Dermis blood vessel endothelial cell (primary cell): ENCODE results near the gene ZMYND15. TPM values are rescaled to one million over a fixed set of nuclear protein-coding genes. Genes with fewer than 3 reads are reported as not detected.

Experiments used
- DNase-seq: peaks from one replicate; pipeline ENCODE4 v3.0.0; 2010
- total RNA-seq: library from RNA; depleted of rRNA; stranded (reverse); fragments of >200 nt; gene quantifications from 2 replicates; pipeline ENCODE4 v1.2.3, GENCODE V29; 2014

Gene ZMYND15
- total RNA-seq, 1 donor from 2014 or later = not detected

DNA sequence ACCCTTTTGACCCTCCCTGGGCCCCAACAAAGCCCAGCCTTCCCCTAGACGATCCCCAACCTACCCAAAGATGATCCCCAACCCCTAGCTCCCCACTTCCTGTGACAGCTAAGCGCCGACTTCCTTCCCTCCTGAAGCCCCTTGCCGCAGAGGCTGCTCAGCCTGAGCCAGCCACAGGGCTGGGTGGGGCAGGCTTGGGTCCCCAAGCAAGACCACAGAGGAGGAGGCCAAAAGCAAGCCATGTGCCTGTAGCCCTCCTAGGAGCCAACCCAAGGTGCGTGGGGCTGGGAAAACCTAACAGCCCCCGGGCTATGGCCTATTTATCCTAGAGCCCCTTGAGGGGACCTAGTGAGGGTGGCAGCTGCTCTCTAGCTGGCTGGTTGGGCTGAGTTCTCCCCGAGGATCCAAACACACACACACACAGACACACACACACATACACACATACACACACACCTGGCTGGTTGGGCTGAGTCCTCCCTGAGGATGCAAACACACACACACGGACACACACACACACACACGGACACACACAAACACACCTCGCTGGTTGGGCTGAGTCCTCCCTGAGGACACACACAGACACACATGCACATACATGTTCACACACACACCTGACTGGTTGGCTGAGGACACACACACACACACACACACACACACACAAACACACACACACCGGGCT lies 24.4 kb upstream of the ZMYND15 start:
- no peak for DNase-seq

DNA sequence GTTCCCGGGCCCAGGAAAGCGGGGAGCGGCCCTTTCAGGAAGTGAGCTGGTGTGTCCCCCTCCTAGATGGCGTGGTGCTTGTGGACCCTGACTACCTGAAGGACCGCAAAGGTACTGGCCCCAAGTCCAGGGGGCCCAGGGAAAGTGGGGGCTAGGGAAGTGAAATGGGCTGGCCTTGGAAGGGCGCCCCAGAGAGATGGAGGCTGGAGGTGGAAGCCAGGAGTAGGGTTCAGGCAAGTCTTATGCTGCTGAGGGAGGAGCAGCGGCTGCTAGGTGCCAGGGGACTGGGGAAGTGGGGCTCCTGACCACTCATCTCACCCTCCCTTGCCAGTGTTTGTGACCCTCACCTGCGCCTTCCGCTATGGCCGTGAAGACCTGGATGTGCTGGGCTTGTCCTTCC lies 23.6 kb upstream of the ZMYND15 start:
- no peak for DNase-seq

DNA sequence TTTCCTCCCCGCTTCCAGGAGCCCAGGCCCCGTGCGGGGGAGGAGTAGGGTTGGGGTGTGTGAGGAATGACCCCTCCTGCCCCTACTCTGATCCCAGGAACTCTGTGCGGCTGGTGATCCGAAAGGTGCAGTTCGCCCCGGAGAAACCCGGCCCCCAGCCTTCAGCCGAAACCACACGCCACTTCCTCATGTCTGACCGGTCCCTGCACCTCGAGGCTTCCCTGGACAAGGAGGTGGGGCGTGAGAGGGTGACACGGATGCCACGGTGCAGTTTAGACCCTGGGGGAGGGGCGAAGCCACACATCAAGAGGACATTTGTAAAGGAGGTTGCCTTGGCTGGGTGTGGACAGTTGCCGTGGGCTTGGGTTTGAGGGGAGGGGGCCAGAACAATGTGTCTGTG lies 21.8 kb upstream of the ZMYND15 start:
- DNase-seq = no peak

DNA sequence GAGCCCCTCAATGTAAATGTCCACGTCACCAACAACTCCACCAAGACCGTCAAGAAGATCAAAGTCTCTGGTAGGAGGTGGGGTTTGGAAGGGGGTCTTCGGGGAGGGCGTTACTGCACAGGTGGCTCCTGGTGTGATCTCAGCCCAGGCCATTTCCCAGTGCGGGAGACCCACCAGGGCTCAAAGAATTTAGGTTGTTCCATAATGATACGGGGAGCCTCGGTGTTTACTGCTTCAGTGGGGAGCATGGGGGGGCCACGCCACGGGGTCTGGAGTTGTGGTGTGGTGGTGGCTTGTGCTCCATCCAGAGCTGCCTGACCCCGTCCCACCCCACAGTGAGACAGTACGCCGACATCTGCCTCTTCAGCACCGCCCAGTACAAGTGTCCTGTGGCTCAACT lies 21.4 kb upstream of the ZMYND15 start:
- no peak for DNase-seq

DNA sequence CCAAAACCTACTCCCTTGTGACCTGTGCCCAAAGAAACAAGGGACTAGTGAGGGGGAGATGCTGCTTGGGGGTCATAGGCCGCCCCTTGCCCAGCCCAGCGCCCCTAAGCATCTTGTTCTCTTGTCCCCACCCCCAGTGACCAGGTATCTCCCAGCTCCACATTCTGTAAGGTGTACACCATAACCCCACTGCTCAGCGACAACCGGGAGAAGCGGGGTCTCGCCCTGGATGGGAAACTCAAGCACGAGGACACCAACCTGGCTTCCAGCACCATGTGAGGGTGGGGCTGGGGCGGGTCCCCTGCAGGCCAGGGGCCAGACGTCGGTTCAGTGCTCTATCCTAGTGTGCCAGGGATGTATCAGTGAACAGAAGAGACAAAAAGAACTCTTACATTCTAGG lies 20.5 kb upstream of the ZMYND15 start:
- DNase-seq = no peak

DNA sequence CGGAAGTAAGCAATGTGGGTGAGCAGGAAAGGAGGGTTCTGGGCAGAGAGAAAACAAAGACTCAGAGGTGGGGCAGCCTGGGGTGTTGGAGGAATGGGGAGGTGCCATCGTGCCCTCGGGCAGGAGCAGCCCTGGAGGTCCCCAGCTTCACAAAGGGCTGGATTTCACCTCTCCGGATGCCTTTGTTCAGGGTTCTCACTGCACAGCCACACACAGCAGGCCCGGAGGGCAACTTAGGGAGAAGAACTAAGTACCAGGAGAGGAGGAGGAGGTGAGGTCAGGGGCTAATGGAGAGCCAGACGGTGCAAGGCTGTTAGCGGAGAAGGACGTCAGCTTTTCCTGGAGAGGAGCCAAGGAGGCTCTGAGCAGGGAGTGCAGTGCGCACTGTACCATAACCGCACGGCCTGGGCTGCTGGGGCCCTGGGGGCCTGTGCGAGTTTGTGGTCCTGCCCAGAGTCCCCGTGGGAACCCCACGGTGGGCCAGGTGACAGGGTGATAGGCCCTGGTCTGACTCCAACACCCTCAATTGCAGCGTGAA lies 19.9 kb upstream of the ZMYND15 start:
- peak; percentile 62 for DNase-seq

DNA sequence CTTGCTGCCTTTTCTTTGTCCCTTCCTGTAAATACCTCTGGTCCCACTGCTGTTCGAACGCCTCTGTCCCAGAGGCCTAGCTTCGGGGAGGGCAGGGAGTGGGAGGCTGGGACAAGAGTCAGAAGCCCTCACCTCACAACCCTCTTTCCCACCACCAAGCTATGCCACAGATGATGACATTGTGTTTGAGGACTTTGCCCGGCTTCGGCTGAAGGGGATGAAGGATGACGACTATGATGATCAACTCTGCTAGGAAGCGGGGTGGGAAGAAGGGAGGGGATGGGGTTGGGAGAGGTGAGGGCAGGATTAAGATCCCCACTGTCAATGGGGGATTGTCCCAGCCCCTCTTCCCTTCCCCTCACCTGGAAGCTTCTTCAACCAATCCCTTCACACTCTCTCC lies 18.8 kb upstream of the ZMYND15 start:
- no peak for DNase-seq

DNA sequence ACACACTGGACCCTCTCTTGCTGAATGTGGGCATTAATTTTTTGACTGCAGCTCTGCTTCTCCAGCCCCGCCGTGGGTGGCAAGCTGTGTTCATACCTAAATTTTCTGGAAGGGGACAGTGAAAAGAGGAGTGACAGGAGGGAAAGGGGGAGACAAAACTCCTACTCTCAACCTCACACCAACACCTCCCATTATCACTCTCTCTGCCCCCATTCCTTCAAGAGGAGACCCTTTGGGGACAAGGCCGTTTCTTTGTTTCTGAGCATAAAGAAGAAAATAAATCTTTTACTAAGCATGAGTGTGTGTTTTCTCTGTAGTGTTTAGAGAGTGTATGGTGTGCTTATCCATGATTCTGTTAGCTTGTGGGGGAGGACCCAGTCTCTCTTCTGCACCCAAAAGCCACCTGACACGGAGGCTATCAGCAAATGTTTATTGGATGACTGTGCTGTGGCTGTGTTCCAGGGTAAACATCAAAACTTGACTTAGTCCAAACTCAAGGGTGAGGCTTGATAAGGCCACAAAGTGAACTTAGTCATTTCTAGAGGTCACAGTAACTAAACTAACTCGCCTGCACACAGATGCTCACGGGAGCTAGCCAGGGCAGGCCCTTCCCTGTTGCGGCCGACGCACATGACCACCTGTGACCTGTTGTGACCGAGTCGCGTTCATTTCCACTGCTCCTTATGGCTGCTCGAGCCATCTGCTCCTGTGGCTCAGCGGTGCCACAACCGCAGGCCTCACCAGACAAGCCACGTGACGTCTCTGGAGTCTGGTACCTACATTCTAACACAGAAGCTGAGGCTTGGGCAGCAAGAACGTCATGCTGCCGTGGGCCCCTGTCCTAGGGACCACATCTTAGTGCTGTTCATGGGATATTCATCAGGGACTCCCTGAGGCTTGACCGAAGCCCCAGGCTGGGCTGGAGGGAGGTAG lies 18.2 kb upstream of the ZMYND15 start:
- DNase-seq = peak; percentile 39

DNA sequence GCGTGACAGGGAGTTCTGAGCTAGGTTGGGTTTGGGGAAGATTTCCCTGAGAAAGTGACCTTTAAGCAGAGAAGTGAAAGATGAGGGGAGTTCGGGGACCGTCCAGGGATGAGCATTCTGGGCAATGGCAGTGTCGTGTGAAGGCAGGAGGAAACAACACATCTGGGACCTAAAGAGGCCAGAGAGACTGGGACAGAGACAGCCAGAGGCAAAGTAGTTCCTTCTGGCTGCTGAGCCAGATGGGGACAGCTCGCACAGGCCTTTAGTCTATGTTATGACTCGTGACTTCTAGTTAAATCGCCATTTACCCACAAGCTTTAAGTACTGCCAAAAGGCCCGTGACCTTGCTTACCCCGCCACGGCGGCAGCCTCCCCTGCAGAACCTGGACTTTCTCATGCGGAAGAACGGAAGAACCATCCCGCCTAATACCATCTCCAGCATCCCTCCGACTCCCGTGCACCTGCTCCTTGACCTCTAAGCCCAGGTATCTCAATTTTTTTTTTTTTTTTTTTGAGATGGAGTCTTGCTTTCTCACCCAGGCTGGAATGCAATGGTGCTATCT lies 16.9 kb upstream of the ZMYND15 start:
- DNase-seq = no peak

DNA sequence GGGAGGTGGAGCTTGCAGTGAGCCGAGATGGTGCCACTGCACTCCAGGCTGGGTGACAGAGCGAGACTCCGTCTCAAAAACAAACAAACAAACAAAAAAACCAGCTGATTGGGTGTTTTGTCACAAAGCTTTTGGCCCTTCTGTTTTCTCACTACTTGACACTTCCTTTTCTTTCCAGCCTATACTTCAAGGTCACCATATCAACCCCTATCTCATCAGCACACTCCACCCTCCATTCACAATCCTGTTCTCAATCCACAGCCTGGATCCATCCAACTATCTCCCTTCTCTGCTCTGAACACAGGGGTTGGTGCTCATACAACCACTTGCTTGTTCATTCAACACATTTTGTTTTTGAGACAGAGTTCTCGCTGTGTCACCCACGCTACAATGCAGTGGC lies 15.0 kb upstream of the ZMYND15 start:
- DNase-seq = no peak

DNA sequence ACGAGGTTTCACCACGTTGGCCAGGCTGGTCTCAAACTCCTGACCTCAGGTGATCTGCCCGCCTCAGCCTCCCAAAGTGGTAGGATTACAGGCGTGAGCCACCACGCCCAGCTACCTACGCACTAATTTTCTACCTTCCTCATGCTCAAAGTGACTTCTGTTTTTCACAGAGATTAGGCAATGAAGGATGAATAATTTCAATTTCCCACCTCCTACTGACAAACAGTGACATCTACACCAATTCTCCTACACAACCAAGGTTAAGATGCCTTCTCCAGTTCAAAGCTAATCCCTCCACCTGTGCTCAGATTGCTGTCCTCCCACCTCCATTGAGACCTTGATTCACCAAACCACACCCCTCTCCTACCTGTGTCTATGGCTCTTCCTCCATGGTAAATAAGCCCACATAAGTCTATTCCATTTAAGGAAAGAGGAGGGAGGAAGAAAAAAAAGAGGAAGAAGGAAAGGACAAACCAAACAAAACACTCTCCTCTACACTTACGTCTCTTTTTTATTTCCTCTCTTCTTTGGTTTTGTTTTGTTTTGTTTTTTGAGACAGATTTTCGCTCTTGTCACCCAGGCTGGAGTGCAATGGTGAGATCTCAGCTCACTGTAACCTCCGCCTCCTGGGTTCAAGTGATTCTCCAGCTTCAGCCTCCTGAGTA lies 13.9 kb upstream of the ZMYND15 start:
- DNase-seq = no peak

DNA sequence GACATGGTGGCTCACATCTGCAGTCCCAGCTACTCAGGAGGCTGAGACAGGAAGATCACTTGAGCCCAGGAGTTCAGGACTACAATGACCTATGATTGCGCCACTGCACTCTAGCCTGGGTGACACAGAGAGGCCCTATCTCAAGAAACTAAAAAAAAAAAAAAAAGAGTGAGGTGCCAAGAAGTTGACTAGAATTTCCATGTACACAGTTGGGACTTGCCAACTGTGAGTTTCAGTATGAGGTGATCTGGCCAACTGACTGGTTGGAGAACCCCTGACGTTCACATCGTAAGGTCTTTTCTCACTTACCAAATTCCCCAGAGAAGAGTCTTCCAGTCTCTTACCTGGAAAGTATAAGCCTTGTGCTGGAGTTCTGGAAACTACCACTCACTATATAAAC lies 11.5 kb upstream of the ZMYND15 start:
- no peak for DNase-seq

DNA sequence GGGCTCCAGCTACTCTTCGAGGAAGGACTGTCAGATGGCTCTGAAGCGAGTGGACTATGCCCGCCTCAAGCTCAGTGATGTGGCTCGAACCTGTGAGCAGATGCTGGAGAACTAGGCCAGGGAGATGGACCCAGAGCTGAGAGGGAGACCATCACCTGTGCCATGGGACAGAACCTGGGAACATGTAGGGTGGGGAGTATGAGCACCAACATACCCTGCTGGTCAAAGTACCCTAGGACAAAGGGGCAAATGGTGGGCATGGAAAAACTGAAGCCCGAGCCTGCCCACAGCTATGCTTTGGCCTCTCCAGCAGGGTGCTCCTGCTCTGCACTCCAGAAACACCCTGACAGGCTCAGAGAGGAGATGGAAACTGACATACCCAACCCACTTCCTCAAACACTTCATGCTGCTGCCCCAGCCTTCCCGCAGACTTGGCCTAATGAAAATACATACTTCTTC lies 6.5 kb upstream of the ZMYND15 start:
- DNase-seq = peak; percentile 22

DNA sequence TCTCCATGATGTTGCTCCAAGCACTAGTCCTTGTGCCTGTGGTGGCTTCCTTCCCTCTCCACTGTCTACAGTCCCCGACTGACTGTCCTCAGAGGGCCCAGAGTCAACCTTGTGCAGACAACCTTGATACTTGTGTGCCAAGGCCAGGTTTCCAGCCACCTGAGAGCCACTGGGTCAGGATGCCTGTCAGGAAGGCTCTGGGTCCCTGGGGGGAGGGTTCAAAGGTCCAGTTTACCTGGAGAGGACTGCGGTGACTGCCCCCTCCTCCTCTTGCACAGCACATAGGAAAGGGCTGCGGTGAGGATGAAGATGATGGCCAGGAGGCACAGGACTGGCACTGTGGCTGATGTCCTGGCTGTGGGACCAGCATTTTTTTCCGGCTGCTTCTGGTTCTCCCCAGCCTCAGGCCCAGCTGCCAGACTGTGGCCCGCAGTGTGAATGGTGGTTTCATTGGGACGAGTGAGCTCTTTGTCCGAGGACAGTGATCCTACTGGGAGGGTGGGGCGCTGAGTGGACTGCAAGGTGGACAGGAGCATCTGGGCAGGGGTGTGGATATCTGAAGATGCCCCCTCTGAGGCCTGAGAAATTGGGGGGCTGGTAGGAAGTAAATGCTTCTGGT lies 4.7 kb upstream of the ZMYND15 start:
- DNase-seq = no peak

DNA sequence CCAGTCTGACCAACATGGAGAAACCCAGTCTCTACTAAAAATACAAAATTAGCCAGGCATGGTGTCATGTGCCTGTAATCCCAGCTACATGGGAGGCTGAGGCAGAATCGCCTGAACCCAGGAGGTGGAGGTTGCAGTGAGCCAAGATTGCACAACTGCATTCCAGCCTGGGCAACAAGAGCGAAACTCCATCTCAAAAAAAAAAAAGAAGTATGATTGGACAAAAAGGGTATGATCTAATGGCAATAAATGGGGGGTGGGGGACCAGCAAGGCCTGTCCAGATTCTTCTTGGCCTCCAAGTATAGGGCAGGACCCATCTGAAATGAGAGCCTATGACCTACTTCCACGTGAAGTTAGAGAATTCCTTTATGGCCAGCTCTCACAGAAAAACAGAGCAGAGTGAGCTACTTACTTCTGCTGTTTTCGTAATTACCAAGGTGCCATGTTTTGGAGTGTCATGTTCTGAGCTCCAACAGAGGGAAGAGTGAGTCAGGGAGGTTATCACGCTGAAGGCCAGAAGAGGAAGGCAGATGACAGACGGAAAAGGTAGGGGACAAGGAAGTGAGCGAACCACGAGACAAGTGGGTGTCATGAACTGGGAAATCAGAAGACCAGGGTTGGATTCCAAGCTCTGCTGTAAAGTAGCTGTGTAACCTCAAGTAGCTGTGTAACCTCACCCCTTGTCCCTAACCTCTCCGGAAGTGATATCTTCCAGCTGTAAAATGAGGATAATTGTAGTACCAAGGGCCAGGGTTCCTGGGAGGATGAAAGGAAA lies 3.6 kb upstream of the ZMYND15 start:
- DNase-seq = peak; percentile 53

DNA sequence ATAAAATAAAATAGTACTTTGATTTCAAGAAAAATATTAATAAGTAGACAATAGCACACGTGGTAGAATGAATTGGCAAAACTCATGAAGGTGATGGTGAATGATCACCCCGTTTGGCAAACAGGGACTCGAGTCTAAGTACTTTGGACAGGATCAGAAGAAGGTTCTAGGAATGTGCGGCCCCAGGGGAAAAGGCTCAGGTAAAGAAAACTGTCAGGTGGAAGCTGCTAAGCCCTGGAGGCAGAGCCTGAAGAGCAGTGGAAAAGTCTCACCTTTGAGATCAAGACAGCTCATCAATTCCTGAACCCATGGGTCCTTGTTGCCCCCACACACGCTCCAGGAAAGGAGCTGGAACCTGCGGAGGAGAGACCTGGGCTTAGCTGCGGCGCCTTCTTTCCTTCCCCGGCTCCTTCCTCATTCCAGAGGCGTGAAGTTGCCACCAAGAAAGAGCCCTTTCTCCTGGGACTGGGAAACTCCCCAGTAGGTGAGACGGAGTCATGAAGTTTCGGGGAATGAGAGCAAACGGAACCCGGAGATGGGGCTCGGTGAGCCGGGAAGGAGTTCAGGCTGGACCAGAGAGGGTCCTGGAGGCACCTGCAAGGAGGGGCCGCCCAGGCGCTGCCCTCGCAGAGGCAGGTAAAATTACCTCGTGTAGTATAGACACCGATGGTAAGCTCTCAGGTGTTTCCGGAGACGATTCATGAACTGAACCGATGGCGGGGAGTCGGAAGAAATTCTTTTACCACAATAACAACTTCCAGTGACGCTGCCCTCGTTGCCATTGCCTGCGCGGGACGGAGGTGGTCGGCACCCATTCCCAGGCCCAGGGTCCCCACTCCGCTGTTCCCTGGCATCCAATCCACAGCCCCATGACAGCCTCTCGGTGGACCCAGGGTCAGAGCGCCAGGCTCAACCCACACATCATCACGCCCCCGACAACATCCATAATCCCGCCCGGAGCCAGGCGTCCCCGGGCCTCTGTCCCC lies 1.2 kb upstream of the ZMYND15 start:
- DNase-seq = no peak

DNA sequence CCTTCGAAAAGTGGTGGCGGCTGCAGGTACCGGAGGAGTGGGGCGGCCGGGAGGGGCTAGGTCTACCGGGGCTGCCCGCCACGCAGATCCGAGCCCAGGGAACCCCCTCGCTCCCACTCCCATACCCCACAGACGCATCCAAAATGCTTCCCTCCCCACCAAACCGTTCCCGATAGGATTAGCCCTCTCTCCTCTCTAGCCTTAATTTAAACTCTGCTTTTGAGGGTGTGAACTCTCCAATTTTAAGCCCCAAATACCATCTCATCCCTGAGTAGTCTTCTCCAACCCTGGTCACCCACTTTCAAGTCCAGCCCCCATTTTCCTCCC lies 355 bp downstream of the ZMYND15 start:
- no peak for DNase-seq

DNA sequence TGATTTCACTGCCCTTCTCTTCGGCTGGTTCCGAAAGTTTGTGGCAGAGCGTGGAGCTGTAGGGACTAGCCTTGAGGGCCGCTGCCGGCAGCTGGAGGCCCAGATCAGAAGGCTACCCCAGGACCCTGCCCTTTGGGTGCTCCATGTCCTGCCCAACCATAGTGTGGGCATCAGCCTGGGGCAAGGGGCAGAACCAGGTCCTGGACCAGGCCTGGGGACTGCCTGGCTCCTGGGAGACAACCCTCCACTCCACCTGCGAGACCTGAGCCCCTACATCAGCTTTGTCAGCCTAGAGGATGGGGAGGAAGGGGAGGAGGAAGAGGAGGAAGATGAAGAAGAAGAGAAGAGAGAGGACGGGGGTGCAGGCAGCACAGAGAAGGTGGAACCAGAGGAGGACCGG lies 951 bp downstream of the ZMYND15 start:
- DNase-seq = no peak

DNA sequence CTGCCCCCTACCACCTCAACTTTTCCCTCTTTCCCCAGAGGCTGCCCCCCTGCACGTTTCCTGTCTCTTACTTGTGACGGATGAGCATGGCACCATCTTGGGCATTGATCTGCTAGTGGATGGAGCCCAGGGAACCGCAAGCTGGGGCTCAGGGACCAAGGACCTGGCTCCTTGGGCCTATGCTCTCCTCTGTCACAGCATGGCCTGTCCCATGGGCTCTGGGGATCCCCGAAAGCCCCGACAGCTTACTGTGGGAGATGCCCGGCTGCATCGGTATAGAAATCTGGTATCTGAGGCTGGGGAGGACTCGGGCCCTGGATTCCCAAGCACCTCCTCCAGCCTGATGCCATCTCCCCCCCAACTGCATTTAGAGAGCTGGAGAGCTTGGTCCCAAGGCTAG lies 1.9 kb downstream of the ZMYND15 start:
- no peak for DNase-seq

DNA sequence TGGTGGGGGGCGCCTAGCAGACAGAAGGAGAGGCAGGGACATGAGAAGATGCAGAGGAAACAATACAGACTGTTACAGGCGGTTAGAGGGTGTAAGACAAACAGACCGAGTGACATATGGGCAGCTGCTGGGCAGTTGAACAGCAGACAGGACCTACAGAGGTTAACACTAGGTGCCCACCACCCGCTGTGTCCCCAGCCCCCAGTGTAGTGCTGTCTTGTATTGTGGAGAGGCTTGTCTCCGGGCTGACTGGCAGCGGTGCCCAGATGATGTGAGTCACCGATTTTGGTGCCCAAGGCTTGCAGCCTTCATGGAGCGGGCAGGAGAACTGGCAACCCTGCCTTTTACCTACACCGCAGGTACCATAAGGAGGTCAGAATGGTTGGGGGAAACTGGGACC lies 2.5 kb downstream of the ZMYND15 start:
- DNase-seq = no peak
